HCT116 (cell line): Measurements from ENCODE around the gene PTPA. TPM values are rescaled to one million over a fixed set of nuclear protein-coding genes. Genes with fewer than 3 reads are reported as not detected.

Source experiments
- ATAC-seq: fragments of 200-7000 bp; cut with Tn5 transposase; 2 replicates; pipeline ENCODE4 v1.9.1; 2020; ENCODE audit warnings: mild to moderate bottlenecking, moderate library complexity
- BruUV-seq: library from RNA; stranded (reverse); fragments of 400-500 nt; replicated peaks from 2 replicates; lab custom pipeline; 2021; lab: Mats Ljungman, UMichigan
- CTCF ChIA-PET: fragments of 300-600 bp; sonication (Branson Sonifier 250); formaldehyde crosslinking; loops from one replicate; lab custom pipeline; 2021; ENCODE audit warnings: antibody characterized with exemption; lab: Charles Lee
- POLR2A ChIA-PET: fragments of 300-600, 350-600 bp; sonication (Branson Sonifier 250); formaldehyde crosslinking; loops from one replicate; lab custom pipeline; 2021; ENCODE audit warnings: antibody characterized with exemption; lab: Charles Lee
- RAD21 ChIA-PET, 2 experiments: fragments of 300-600 bp; sonication (Branson Sonifier 250); formaldehyde crosslinking; loops; one replicate each; lab custom pipeline; 2023; ENCODE audit warnings: low total read pairs in 2 of 2; ENCODE audit not compliant: uncharacterized antibody in 2 of 2, unreplicated experiment in 2 of 2, low non-redundant PET in 1 of 2; lab: Charles Lee
- DNase-seq: peaks from one replicate; pipeline ENCODE4 v3.0.0-alpha.2; 2010; ENCODE audit warnings: low read depth, low spot score
- H2AFZ ChIP-seq: fragments of 200-600 bp; shearing (Covaris generic), sonication (generic); 2 replicates; pipeline ENCODE4 v1.6.1; 2017; ENCODE audit warnings: low read depth, mixed run types, mixed read lengths, antibody characterized with exemption, low read length; ENCODE audit not compliant: poor library complexity, severe bottlenecking
- H3K27ac ChIP-seq: 2 replicates; pipeline ENCODE4 v1.5.1; 2012; ENCODE audit warnings: low read depth, low read length
- H3K27me3 ChIP-seq: fragments of 200-600 bp; sonication (generic); 2 replicates; pipeline ENCODE4 v1.6.1; 2016; ENCODE audit warnings: mixed run types, low read length, mixed read lengths; ENCODE audit not compliant: insufficient read depth
- H3K36me3 ChIP-seq, 2 experiments: fragments of 200-500 bp in 1 of 2; fragments of 200-600 bp in 1 of 2; sonication (Bioruptor generic) in 1 of 2; sonication (generic) in 1 of 2; 2 replicates each; pipeline versions ENCODE4 v1.5.1 to v1.6.1; 2014 to 2016; ENCODE audit warnings: low read length in 2 of 2, inconsistent platforms in 1 of 2, mixed read lengths in 1 of 2, mixed run types in 1 of 2; ENCODE audit not compliant: insufficient read depth in 2 of 2, control insufficient read depth in 1 of 2
- H3K4me1 ChIP-seq, 2 experiments: fragments of 200-600 bp in 1 of 2; sonication (generic) in 1 of 2; 2 replicates each; pipeline versions ENCODE4 v1.5.1 to v1.6.1; 2012 to 2017; ENCODE audit warnings: low read length in 2 of 2, inconsistent platforms in 1 of 2, mild to moderate bottlenecking in 1 of 2, mixed read lengths in 1 of 2, mixed run types in 1 of 2, moderate library complexity in 1 of 2; ENCODE audit not compliant: insufficient read depth in 2 of 2, control insufficient read depth in 1 of 2
- H3K4me2 ChIP-seq: fragments of 200-600 bp; sonication (generic); 2 replicates; pipeline ENCODE4 v1.6.1; 2017; ENCODE audit warnings: mixed run types, low read length, mixed read lengths
- H3K4me3 ChIP-seq, 2 experiments: fragments of 200-600 bp in 1 of 2; sonication (generic) in 1 of 2; replicated peaks in 1 of 2; 2 replicates each; pipeline ENCODE4 v1.5.1; 2011 to 2016; ENCODE audit warnings: low read length in 2 of 2, control low read depth in 1 of 2, low read depth in 1 of 2, mild to moderate bottlenecking in 1 of 2, mixed read lengths in 1 of 2, mixed run types in 1 of 2
- H3K79me2 ChIP-seq: fragments of 200-600 bp; sonication (generic); 2 replicates; pipeline ENCODE4 v1.6.1; 2017; ENCODE audit warnings: mild to moderate bottlenecking, mixed run types, low read length, moderate library complexity, mixed read lengths; ENCODE audit not compliant: insufficient read depth
- H3K9ac ChIP-seq: fragments of 200-600 bp; sonication (generic); 2 replicates; pipeline ENCODE4 v1.6.1; 2016; ENCODE audit warnings: low read length, mixed read lengths
- H3K9me2 ChIP-seq: fragments of 200-600 bp; sonication (generic), shearing (Covaris generic); 2 replicates; pipeline ENCODE4 v1.6.1; 2017; ENCODE audit warnings: mixed run types, mild to moderate bottlenecking, moderate library complexity; ENCODE audit not compliant: insufficient read depth
- H3K9me3 ChIP-seq, 2 experiments: fragments of 200-500 bp in 1 of 2; fragments of 200-600 bp in 1 of 2; sonication (Bioruptor generic) in 1 of 2; sonication (generic) in 1 of 2; 2 replicates each; pipeline ENCODE4 v1.6.1; 2014 to 2017; ENCODE audit warnings: low read length in 2 of 2, mixed read lengths in 2 of 2, inconsistent platforms in 1 of 2, low read depth in 1 of 2, mild to moderate bottlenecking in 1 of 2, mixed run types in 1 of 2, moderate library complexity in 1 of 2; ENCODE audit not compliant: control insufficient read depth in 1 of 2, insufficient read depth in 1 of 2
- H4K20me1 ChIP-seq: fragments of 200-600 bp; sonication (generic), shearing (Covaris generic); 2 replicates; pipeline ENCODE4 v1.6.1; 2017; ENCODE audit warnings: mixed run types, mild to moderate bottlenecking, moderate library complexity; ENCODE audit not compliant: insufficient read depth
- ATF3 ChIP-seq: IDR thresholded peaks from 2 replicates; pipeline ENCODE4 v1.6.1; 2012
- CBX3 ChIP-seq: IDR thresholded peaks from 2 replicates; pipeline ENCODE4 v1.6.1; 2012; ENCODE audit warnings: low read depth
- CEBPB ChIP-seq: IDR thresholded peaks from 2 replicates; pipeline ENCODE4 v1.6.1; 2012; ENCODE audit warnings: low read depth
- CTCF ChIP-seq, 3 experiments: fragments of 200-600 bp in 1 of 3; sonication (generic) in 1 of 3; IDR thresholded peaks in 2 of 3; conservative IDR thresholded peaks in 1 of 3; 2 replicates each; pipeline ENCODE4 v1.5.1; 2012 to 2017; ENCODE audit warnings: low read depth in 2 of 3, low read length in 2 of 3, antibody characterized with exemption in 1 of 3, borderline replicate concordance in 1 of 3, control low read depth in 1 of 3, mild to moderate bottlenecking in 1 of 3, mixed read lengths in 1 of 3, mixed run types in 1 of 3, moderate library complexity in 1 of 3; ENCODE audit not compliant: insufficient read depth in 1 of 3
- EGR1 ChIP-seq: IDR thresholded peaks from 2 replicates; pipeline ENCODE4 v1.6.1; 2012; ENCODE audit warnings: low read depth
- ELF1 ChIP-seq: IDR thresholded peaks from 2 replicates; pipeline ENCODE4 v1.6.1; 2012; ENCODE audit warnings: low read depth, borderline replicate concordance
- FOSL1 ChIP-seq: IDR thresholded peaks from 2 replicates; pipeline ENCODE4 v1.6.1; 2012; ENCODE audit warnings: low read depth
- MAX ChIP-seq: IDR thresholded peaks from 2 replicates; pipeline ENCODE4 v1.6.1; 2012
- RAD21 ChIP-seq: IDR thresholded peaks from 2 replicates; pipeline ENCODE4 v1.6.1; 2012; ENCODE audit warnings: low read depth, mild to moderate bottlenecking
- SP1 ChIP-seq: IDR thresholded peaks from 2 replicates; pipeline ENCODE4 v1.6.1; 2012; ENCODE audit warnings: low read depth
- ZBTB33 ChIP-seq: IDR thresholded peaks from 2 replicates; pipeline ENCODE4 v1.6.1; 2011; ENCODE audit warnings: mild to moderate bottlenecking, low read length, moderate library complexity; ENCODE audit not compliant: insufficient replicate concordance; ENCODE audit errors: extremely low read depth
- ZFX ChIP-seq: fragments of 450-650 bp; IDR thresholded peaks from 2 replicates; pipeline ENCODE4 v1.6.1; 2017
- intact Hi-C: fragments of 100-400 bp; cut with micrococcal nuclease; formaldehyde crosslinking; loops from 2 replicates; pipeline ENCODE4 v1.10.0; 2022
- total RNA-seq: library from RNA; stranded (reverse); gene quantifications from one replicate; pipeline ENCODE4 v1.2.1, GENCODE V29; 2021; ENCODE audit not compliant: unreplicated experiment

PTPA gene
- total RNA-seq, 1 experiment from 2014 or later = 177 TPM

GRCh38 chr9:129068110-129068509 lies 43.1 kb upstream of the PTPA start:
- H3K4me2 ChIP-seq = no peak overlapping the region
- CTCF ChIA-PET = interaction anchor here (1.5 kb wide), 1 partner anchor 40 kb away, joined by 4 read pairs; the partner anchor contains the start of gene SH3GLB2
- no TSS peak for BruUV-seq

GRCh38 chr9:129068990-129069861 lies 42.0 kb upstream of the PTPA start:
- H2AFZ ChIP-seq = no peak overlapping the region
- ATAC-seq (no peak), DNase-seq (no peak)
- H3K4me2 ChIP-seq = no peak overlapping the region
- ChIA-PET POLR2A (no interaction called here), RAD21 (no interaction called here), CTCF (no interaction called here)
- H3K4me3 ChIP-seq = no peak overlapping the region
- no peaks in the 10 kb centered on the region for H3K4me1 ChIP-seq
- H3K9ac ChIP-seq = no peak overlapping the region
- BruUV-seq = no TSS peak
- H3K9me3 ChIP-seq = no peaks in the 10 kb centered on the region
- no peaks in the 10 kb centered on the region for H3K36me3 ChIP-seq
- H3K9me2 ChIP-seq = no peaks in the 10 kb centered on the region
- no peaks in the 10 kb centered on the region for H4K20me1 ChIP-seq
- no peaks in the 10 kb centered on the region for H3K79me2 ChIP-seq
- H3K27ac ChIP-seq = no peak overlapping the region
- no peaks in the 10 kb centered on the region for H3K27me3 ChIP-seq
- intact Hi-C loops = no loop called here
- TF ChIP-seq MAX (no peak), ZBTB33 (no peak), RAD21 (no peak), CBX3 (no peak), CTCF (IDR thresholded peaks at IDR 0.05 in 2 of 3, conservative IDR thresholded peaks at IDR 0.05 in 1 of 3; ENCODE audit: borderline replicate concordance in 1 of 3, insufficient read depth in 1 of 3, low read depth in 2 of 3, low read length in 2 of 3) (no peak), EGR1 (no peak), SP1 (no peak), CEBPB (no peak), ATF3 (no peak)

More at GRCh38 chr9:129068110-129068509, 43.1 kb upstream of the PTPA start:
- DNase-seq (no peak), ATAC-seq (no peak)
- no peak overlapping the region for H3K9ac ChIP-seq
- H3K9me3 ChIP-seq = no peaks in the 10 kb centered on the region
- no peaks in the 10 kb centered on the region for H3K4me1 ChIP-seq
- RAD21 ChIA-PET = no interaction called here
- H3K36me3 ChIP-seq = 0 out of 4 replicates have a peak, but pooled peaks cover 0 to 4% of the 10 kb centered on the region in 2 experiments
- no peaks in the 10 kb centered on the region for H3K79me2 ChIP-seq
- H3K27me3 ChIP-seq = no peaks in the 10 kb centered on the region
- intact Hi-C loops = no loop called here
- H4K20me1 ChIP-seq = no peaks in the 10 kb centered on the region
- H3K4me3 ChIP-seq = no peak overlapping the region
- H2AFZ ChIP-seq = no peak overlapping the region
- H3K27ac ChIP-seq = no peak overlapping the region
- no peak for TF ChIP-seq ELF1
- no peak for TF ChIP-seq ZFX
- no peak for TF ChIP-seq FOSL1
- TF ChIP-seq, all 23 proteins: peak for 0
- POLR2A ChIA-PET = no interaction called here
- no peaks in the 10 kb centered on the region for H3K9me2 ChIP-seq
